Measurements from ENCODE around the gene POLR1A. TPM values are rescaled to one million over a fixed set of nuclear protein-coding genes. Genes with fewer than 3 reads are reported as not detected.

Gene POLR1A
- total and polyA plus RNA-seq, 2 donors (not counting 3 experiments of a cell fraction or from before 2014, with no cell fraction given) = 7.6 to 40.7 TPM

GRCh38 chr2:85998071-85998991 is 107.4 kb downstream of the POLR1A start:
- H2AFZ ChIP-seq (ENCODE audit: low read depth, low read length) = no peak overlapping the region
- no TSS peak for BruUV-seq (replicated peaks)
- H3K9me3 ChIP-seq (replicated peaks; ENCODE audit: control insufficient read depth, insufficient read depth, low read length) = no peaks in the 10 kb centered on the region
- no peaks in the 10 kb centered on the region for H4K20me1 ChIP-seq (replicated peaks; ENCODE audit: control insufficient read depth, extremely low read depth, insufficient read depth, low read length)
- peaks cover 14% of the 10 kb centered on the region for H3K4me1 ChIP-seq (ENCODE audit: control insufficient read depth, extremely low read depth, insufficient read depth, low read length)
- no peak for DNase-seq (ENCODE audit: low read depth, low spot score)
- CTCF ChIA-PET = interaction anchor here (1.7 kb wide), 1 partner anchor 170 kb away, joined by 4 read pairs; no protein-coding TSS in a partner anchor
- no peak for TF ChIP-seq POLR2A (IDR thresholded peaks at IDR 0.05; ENCODE audit: low read depth, low read length)
- TF ChIP-seq, protein P1, sequence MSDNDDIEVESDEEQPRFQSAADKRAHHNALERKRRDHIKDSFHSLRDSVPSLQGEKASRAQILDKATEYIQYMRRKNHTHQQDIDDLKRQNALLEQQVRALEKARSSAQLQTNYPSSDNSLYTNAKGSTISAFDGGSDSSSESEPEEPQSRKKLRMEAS (IDR thresholded peaks at IDR 0.05; ENCODE audit: insufficient read depth, insufficient read length) = no peak
- no peak for TF ChIP-seq FOS (IDR thresholded peaks at IDR 0.05; ENCODE audit: borderline replicate concordance, insufficient read depth, low read length)
- TF ChIP-seq POLR2AphosphoS5 (IDR thresholded peaks at IDR 0.05; ENCODE audit: insufficient read depth, low read depth, low read length) = no peak
- TF ChIP-seq, protein P2, sequence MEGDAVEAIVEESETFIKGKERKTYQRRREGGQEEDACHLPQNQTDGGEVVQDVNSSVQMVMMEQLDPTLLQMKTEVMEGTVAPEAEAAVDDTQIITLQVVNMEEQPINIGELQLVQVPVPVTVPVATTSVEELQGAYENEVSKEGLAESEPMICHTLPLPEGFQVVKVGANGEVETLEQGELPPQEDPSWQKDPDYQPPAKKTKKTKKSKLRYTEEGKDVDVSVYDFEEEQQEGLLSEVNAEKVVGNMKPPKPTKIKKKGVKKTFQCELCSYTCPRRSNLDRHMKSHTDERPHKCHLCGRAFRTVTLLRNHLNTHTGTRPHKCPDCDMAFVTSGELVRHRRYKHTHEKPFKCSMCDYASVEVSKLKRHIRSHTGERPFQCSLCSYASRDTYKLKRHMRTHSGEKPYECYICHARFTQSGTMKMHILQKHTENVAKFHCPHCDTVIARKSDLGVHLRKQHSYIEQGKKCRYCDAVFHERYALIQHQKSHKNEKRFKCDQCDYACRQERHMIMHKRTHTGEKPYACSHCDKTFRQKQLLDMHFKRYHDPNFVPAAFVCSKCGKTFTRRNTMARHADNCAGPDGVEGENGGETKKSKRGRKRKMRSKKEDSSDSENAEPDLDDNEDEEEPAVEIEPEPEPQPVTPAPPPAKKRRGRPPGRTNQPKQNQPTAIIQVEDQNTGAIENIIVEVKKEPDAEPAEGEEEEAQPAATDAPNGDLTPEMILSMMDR (IDR thresholded peaks at IDR 0.05; ENCODE audit: extremely low read depth in 1 of 2, insufficient read depth in 1 of 2, low read depth in 1 of 2, low read length in 2 of 2) = no peak
- no peak for TF ChIP-seq GATA2 (IDR thresholded peaks at IDR 0.05; ENCODE audit: insufficient read depth, insufficient read length, low read depth, low read length)
- no peak for TF ChIP-seq JUN (IDR thresholded peaks at IDR 0.05; ENCODE audit: borderline replicate concordance, insufficient read depth, insufficient read length, low read depth)
- TF ChIP-seq EZH2 (IDR thresholded peaks at IDR 0.05; ENCODE audit: borderline replicate concordance, low read depth, low read length, severe bottlenecking) = no peak
- no peak for TF ChIP-seq MYC (IDR thresholded peaks at IDR 0.05; ENCODE audit: low read depth, low read length)
- H3K79me2 ChIP-seq (ENCODE audit: control insufficient read depth, insufficient read depth, low read length) = no peaks in the 10 kb centered on the region
- dilution Hi-C loops (cut with MboI; ENCODE audit: extremely low pct_ligation_motif_present, low sequenced_read_pairs) (no loop called here), intact Hi-C loops (cut with micrococcal nuclease) (no loop called here)
- H3K36me3 ChIP-seq (ENCODE audit: control insufficient read depth in 2 of 2, extremely low read depth in 1 of 2, insufficient read depth in 2 of 2, low read length in 2 of 2) = no peaks in the 10 kb centered on the region
- H3K27me3 ChIP-seq (ENCODE audit: control insufficient read depth in 2 of 2, insufficient read depth in 2 of 2, low read length in 2 of 2) = no peaks in the 10 kb centered on the region
- FAIRE-seq = no peak
- no peak overlapping the region for H3K4me2 ChIP-seq (ENCODE audit: insufficient read depth, low read length)
- no peak overlapping the region for H3K4me3 ChIP-seq (replicated peaks in 1 of 3; ENCODE audit: insufficient read depth in 1 of 3, low read depth in 1 of 3, low read length in 3 of 3)
- no peak overlapping the region for H3K9ac ChIP-seq (replicated peaks; ENCODE audit: extremely low read depth, insufficient read depth, low read length)
- POLR2A ChIA-PET = no interaction called here
- H3K27ac ChIP-seq (ENCODE audit: insufficient read depth, low read depth, low read length) = no peak overlapping the region
- no peaks in the 10 kb centered on the region for H3K9me1 ChIP-seq (replicated peaks; ENCODE audit: control insufficient read depth, extremely low read depth, insufficient read depth, low read length)

Measured in endothelial cell of umbilical vein (primary cell).